B cell (primary cell): ENCODE data around the gene IL17RE. TPM values are rescaled to one million over a fixed set of nuclear protein-coding genes. Genes with fewer than 3 reads are reported as not detected.
"Not testable (repeated sequence)": the region's sequence is repeated elsewhere in the genome, so short reads cannot be mapped to it uniquely, and the experiment has no call there.

Source experiments
- ATAC-seq: fragments of 200-7000 bp; cut with Tn5 transposase; one replicate; pipeline ENCODE4 v1.10.0; 2021; ENCODE audit warnings: low read depth, mild to moderate bottlenecking, moderate number of reproducible peaks, moderate library complexity
- CTCF ChIA-PET: fragments of 350-600 bp; sonication (Branson Sonifier 250); formaldehyde crosslinking; loops from one replicate; lab custom pipeline; 2021; ENCODE audit warnings: antibody characterized with exemption, inconsistent platforms; lab: Charles Lee
- POLR2A ChIA-PET: fragments of 350-600 bp; sonication (Branson Sonifier 250); formaldehyde crosslinking; loops from one replicate; lab custom pipeline; 2021; ENCODE audit warnings: antibody characterized with exemption; lab: Charles Lee
- DNase-seq: peaks from one replicate; pipeline ENCODE4 v3.0.0; 2013
- H2AFZ ChIP-seq: 2 replicates; pipeline ENCODE4 v1.6.1; 2012; ENCODE audit warnings: mild to moderate bottlenecking, low read depth, low read length; ENCODE audit not compliant: insufficient read depth, poor library complexity, severe bottlenecking
- H3K27ac ChIP-seq, 2 donors: 1 replicate in 1 of 2; 2 replicates in 1 of 2; pipeline ENCODE4 v1.5.1; 2012 to 2013; ENCODE audit warnings: low read length in 2 of 2, mild to moderate bottlenecking in 2 of 2, moderate library complexity in 1 of 2
- H3K27me3 ChIP-seq, 4 experiments: fragments of 200-600 bp in 1 of 4; sonication (generic) in 1 of 4; replicated peaks in 1 of 4; 1 replicate in 2 of 4; 2 replicates in 2 of 4; pipeline versions ENCODE4 v1.6.1 to v1.7.0; 2013 to 2016; ENCODE audit warnings: low read length in 3 of 4, mild to moderate bottlenecking in 2 of 4, mixed read lengths in 1 of 4, moderate library complexity in 1 of 4; ENCODE audit not compliant: insufficient read depth in 4 of 4, control insufficient read depth in 3 of 4; ENCODE audit errors: control extremely low read depth in 1 of 4
- H3K36me3 ChIP-seq, 2 experiments: replicated peaks in 1 of 2; 1 replicate in 1 of 2; 2 replicates in 1 of 2; pipeline versions ENCODE4 v1.6.1 to v1.7.1; 2013; ENCODE audit warnings: low read length in 1 of 2; ENCODE audit not compliant: insufficient read depth in 2 of 2, control insufficient read depth in 1 of 2; ENCODE audit errors: control extremely low read depth in 1 of 2, extremely low read depth in 1 of 2
- H3K4me1 ChIP-seq, 2 donors: fragments of 200-600 bp in 1 of 2; sonication (generic) in 1 of 2; 1 replicate in 1 of 2; 2 replicates in 1 of 2; pipeline versions ENCODE4 v1.5.1 to v1.6.1; 2013 to 2017; ENCODE audit warnings: low read length in 2 of 2; ENCODE audit not compliant: control insufficient read depth in 2 of 2, insufficient read depth in 2 of 2
- H3K4me2 ChIP-seq: replicated peaks from 2 replicates; pipeline ENCODE3; 2012; ENCODE audit warnings: mild to moderate bottlenecking, low read depth, low read length; ENCODE audit not compliant: poor library complexity, severe bottlenecking
- H3K4me3 ChIP-seq, 5 experiments: fragments of 200-600 bp in 1 of 5; sonication (generic) in 1 of 5; 1 replicate in 3 of 5; 2 replicates in 2 of 5; pipeline versions ENCODE4 v1.5.1 to v1.7.0; 2011 to 2016; ENCODE audit warnings: low read length in 4 of 5, mild to moderate bottlenecking in 4 of 5, low read depth in 2 of 5, control low read depth in 1 of 5, moderate library complexity in 1 of 5; ENCODE audit not compliant: insufficient read depth in 1 of 5; ENCODE audit errors: control extremely low read depth in 1 of 5, extremely low read depth in 1 of 5
- H3K79me2 ChIP-seq: fragments of 200-600 bp; sonication (generic); one replicate; pipeline ENCODE4 v1.6.0; 2016; ENCODE audit warnings: low read length; ENCODE audit not compliant: control insufficient read depth, insufficient read depth
- H3K9ac ChIP-seq: fragments of 200-600 bp; sonication (generic); 2 replicates; pipeline ENCODE4 v1.6.1; 2017; ENCODE audit warnings: mild to moderate bottlenecking, low read length, moderate library complexity
- H3K9me3 ChIP-seq, 3 donors: one replicate each; pipeline versions ENCODE4 v1.6.1 to v1.7.1; 2013; ENCODE audit warnings: low read length in 2 of 3; ENCODE audit not compliant: control insufficient read depth in 2 of 3, insufficient read depth in 1 of 3; ENCODE audit errors: control extremely low read depth in 1 of 3
- H4K20me1 ChIP-seq: 2 replicates; pipeline ENCODE4 v1.6.0; 2012; ENCODE audit warnings: mild to moderate bottlenecking, low read length; ENCODE audit not compliant: insufficient read depth, control insufficient read depth, poor library complexity, severe bottlenecking
- H3K27ac Mint-ChIP-seq: one replicate; pipeline ENCODE4 v1.8.0; 2021; ENCODE audit warnings: mixed read lengths
- H3K27me3 Mint-ChIP-seq: one replicate; pipeline ENCODE4 v1.8.0; 2021; ENCODE audit warnings: mixed read lengths
- H3K4me1 Mint-ChIP-seq: one replicate; pipeline ENCODE4 v1.8.0; 2021; ENCODE audit warnings: mixed read lengths
- H3K4me3 Mint-ChIP-seq: one replicate; pipeline ENCODE4 v1.8.0; 2021; ENCODE audit warnings: mixed read lengths
- H3K9me3 Mint-ChIP-seq: one replicate; pipeline ENCODE4 v1.8.0; 2022; ENCODE audit warnings: mixed read lengths; ENCODE audit not compliant: insufficient read depth
- EZH2 ChIP-seq: IDR thresholded peaks from 2 replicates; pipeline ENCODE4 v1.6.1; 2012; ENCODE audit warnings: borderline replicate concordance, low read depth, mild to moderate bottlenecking, moderate library complexity, low read length; ENCODE audit not compliant: insufficient read depth, poor library complexity, severe bottlenecking
- WGBS: methylation state at CpG from one replicate; pipeline ENCODE4 v1.1.5; 2013; ENCODE audit warnings: missing lambda C conversion rate; ENCODE audit not compliant: insufficient coverage; 5-methylcytosine and 5-hydroxymethylcytosine counted together
- intact Hi-C: fragments of 100-400 bp; cut with micrococcal nuclease; formaldehyde crosslinking; loops from one replicate; pipeline ENCODE4 v1.10.0; 2022
- polyA plus RNA-seq: library from polyadenylated mRNA; depleted of rRNA; stranded (reverse); fragments of >200 nt; gene quantifications from 2 replicates; pipeline ENCODE4 v1.2.3, GENCODE V29; 2012
- total RNA-seq, 2 donors: library from RNA; stranded (reverse); fragments of 120-200 nt in 1 of 2; gene quantifications; 1 replicate in 1 of 2; 2 replicates in 1 of 2; pipeline versions ENCODE4 v1.2.3 to v1.2.4, GENCODE V29; 2013 to 2022
- TF ChIP-seq, protein P1 (sequence below): fragments of 200-600 bp; IDR thresholded peaks from one replicate; pipeline ENCODE4 v1.8.0; 2022; ENCODE audit warnings: antibody characterized with exemption, mild to moderate bottlenecking

IL17RE gene
- total and polyA plus RNA-seq, 2 donors (not counting 1 experiment from before 2014, with no cell fraction given), result 0.37 TPM; not detected in 1

DNA sequence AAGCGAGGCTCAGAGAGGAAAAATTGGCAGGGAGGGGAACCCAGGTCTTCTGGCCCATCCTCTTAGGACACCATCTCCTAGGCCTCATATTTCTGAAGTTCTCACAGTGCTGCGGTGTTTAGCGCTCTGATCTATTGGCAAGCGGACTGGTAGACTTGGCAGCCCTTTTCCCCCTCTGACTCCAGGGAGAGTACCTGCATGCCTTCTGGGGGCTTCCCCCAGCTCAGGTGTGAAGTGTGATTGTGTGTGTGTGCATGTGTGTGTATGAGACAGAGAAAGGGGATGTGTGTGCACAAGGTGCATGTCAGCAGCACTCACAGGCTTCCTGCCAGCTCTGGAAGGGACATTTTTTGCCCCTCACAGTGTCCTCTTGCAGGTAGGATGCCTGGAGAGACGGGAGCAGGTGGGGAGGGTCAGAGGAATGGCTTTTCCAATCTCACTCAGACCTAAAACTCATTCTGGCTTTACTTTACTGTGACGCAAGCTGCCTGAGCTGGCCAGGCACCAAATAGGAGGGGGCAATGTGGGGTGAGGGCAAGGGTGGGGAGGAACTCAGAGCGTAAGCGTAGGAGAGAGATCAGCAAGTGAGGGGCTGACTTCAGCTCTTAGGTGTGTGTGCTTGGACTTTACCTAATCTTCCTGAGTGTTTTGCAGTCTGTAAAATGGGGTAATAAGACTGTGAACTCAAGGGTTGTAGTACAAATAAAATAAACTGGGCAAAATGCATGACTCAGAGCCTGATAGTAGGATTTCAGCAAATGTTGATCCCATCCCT is 4.0 kb upstream of the IL17RE start:
- ChIA-PET POLR2A (no interaction called here), CTCF (no interaction called here)
- peaks cover 5 to 10% of the 10 kb centered on the region in 2 donors for H3K4me1 ChIP-seq
- DNase-seq, result no peak
- H3K4me3 ChIP-seq, result no peak overlapping the region
- H4K20me1 ChIP-seq, result no peaks in the 10 kb centered on the region
- no peak overlapping the region for H3K4me2 ChIP-seq
- no peak overlapping the region for H3K4me3 Mint-ChIP-seq
- intact Hi-C loops, result no loop called here
- WGBS, result 98% methylated on average over 6 of the region's 8 CpGs
- no peaks in the 10 kb centered on the region for H3K9me3 ChIP-seq
- H3K27ac Mint-ChIP-seq, result peak overlapping the region; percentile 73
- ATAC-seq, result no peak
- no peak overlapping the region for H3K9ac ChIP-seq
- H3K9me3 Mint-ChIP-seq, result no peaks in the 10 kb centered on the region
- peaks cover 4% of the 10 kb centered on the region for H3K27me3 Mint-ChIP-seq
- TF ChIP-seq, protein P1, sequence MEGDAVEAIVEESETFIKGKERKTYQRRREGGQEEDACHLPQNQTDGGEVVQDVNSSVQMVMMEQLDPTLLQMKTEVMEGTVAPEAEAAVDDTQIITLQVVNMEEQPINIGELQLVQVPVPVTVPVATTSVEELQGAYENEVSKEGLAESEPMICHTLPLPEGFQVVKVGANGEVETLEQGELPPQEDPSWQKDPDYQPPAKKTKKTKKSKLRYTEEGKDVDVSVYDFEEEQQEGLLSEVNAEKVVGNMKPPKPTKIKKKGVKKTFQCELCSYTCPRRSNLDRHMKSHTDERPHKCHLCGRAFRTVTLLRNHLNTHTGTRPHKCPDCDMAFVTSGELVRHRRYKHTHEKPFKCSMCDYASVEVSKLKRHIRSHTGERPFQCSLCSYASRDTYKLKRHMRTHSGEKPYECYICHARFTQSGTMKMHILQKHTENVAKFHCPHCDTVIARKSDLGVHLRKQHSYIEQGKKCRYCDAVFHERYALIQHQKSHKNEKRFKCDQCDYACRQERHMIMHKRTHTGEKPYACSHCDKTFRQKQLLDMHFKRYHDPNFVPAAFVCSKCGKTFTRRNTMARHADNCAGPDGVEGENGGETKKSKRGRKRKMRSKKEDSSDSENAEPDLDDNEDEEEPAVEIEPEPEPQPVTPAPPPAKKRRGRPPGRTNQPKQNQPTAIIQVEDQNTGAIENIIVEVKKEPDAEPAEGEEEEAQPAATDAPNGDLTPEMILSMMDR, result no peak
- H3K79me2 ChIP-seq, result peaks cover 52% of the 10 kb centered on the region
- H3K36me3 ChIP-seq, result peaks cover 3% of the 10 kb centered on the region in 2 experiments
- no peak overlapping the region for H2AFZ ChIP-seq
- no peaks in the 10 kb centered on the region for H3K27me3 ChIP-seq
- H3K4me1 Mint-ChIP-seq, result peaks cover 18% of the 10 kb centered on the region
- H3K27ac ChIP-seq, result no peak overlapping the region

DNA sequence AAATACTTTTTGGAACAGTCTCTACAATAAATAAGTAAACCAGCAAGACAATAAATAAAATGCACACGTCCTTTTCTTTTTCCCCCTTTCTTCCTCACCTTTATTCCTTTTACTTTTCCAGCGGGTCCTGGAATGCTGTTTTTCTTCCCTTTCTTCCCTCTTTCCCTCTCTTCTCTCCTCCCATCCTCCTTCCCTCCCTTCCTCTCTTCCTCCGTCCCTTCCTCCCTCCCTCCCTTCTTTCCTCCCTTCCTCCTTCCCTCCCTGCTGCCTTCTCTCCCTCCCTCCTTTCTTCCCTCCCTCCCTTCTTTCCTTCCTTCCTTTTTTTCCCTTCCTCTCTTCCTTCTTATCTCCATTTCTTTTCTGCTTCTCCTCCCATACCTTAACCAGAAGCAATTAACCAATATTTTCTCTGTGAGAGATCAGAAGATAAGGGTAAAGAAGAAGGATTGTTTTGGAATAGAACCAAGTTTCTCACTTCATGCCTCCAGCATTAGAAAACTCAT is 3.3 kb upstream of the IL17RE start:
- Histone ChIP-seq H3K79me2 (peaks cover 48% of the 10 kb centered on the region), H3K27ac (no peak overlapping the region), H2AFZ (no peak overlapping the region), H3K9ac (no peak overlapping the region), H3K27me3 (no peaks in the 10 kb centered on the region), H3K9me3 (no peaks in the 10 kb centered on the region), H3K36me3 (no peaks in the 10 kb centered on the region), H4K20me1 (no peaks in the 10 kb centered on the region), H3K4me3 (no peak overlapping the region), H3K4me1 (peaks cover 0 to 8% of the 10 kb centered on the region in 2 donors), H3K4me2 (no peak overlapping the region)
- Mint-ChIP-seq H3K9me3 (no peaks in the 10 kb centered on the region), H3K27ac (no peak overlapping the region), H3K27me3 (peaks cover 4% of the 10 kb centered on the region), H3K4me1 (peaks cover 12% of the 10 kb centered on the region), H3K4me3 (no peak overlapping the region)
- TF ChIP-seq, protein P1, result no peak
- no peak for TF ChIP-seq EZH2
- POLR2A ChIA-PET, result no interaction called here
- CTCF ChIA-PET, result no interaction called here
- DNase-seq (no peak), ATAC-seq (no peak)
- intact Hi-C loops, result no loop called here
- 97% methylated on average over 3 of the region's 3 CpGs for WGBS

DNA sequence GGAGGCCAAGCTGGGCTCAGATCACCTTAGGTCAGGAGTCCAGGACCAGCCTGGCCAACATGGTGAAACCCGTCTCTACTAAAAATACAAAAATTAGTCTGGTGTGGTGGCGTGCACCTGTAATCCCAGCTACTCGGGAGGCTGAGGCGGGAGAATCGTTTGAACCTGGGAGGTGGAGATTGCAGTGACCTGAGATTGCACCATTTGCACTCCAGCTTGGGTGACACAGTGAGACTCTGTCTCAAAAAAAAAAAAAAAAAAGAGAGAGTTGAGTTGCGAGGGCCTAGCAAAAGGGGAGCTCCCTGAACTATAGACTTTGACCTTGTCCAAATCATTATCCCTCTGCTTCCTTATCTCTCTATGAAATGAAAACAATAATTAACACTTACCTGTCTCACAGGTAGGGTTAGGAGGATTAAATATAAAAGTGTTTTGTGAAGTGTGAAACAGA is 1.7 kb upstream of the IL17RE start:
- POLR2A ChIA-PET, H4K20me1 ChIP-seq, H3K27ac ChIP-seq, H3K36me3 ChIP-seq, H3K9me3 Mint-ChIP-seq, H3K4me2 ChIP-seq, H2AFZ ChIP-seq, ATAC-seq, H3K27ac Mint-ChIP-seq, H3K27me3 ChIP-seq, H3K9ac ChIP-seq, H3K4me3 ChIP-seq, intact Hi-C loops, H3K4me3 Mint-ChIP-seq, H3K4me1 ChIP-seq, H3K9me3 ChIP-seq, H3K27me3 Mint-ChIP-seq, H3K4me1 Mint-ChIP-seq, DNase-seq: not testable (repeated sequence)
- peaks cover 40% of the 10 kb centered on the region for H3K79me2 ChIP-seq
- 91% methylated on average over 4 of the region's 6 CpGs for WGBS
- CTCF ChIA-PET, result interaction anchor here (0.7 kb wide), 1 partner anchor 553 kb away, joined by 4 read pairs; no protein-coding TSS in a partner anchor
